ENCODE data around the gene EEF1AKMT1. TPM values are rescaled to one million over a fixed set of nuclear protein-coding genes. Genes with fewer than 3 reads are reported as not detected.

EEF1AKMT1 gene, protein sequence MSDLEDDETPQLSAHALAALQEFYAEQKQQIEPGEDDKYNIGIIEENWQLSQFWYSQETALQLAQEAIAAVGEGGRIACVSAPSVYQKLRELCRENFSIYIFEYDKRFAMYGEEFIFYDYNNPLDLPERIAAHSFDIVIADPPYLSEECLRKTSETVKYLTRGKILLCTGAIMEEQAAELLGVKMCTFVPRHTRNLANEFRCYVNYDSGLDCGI
- 14.4 and 41.1 TPM in 2 replicates for total RNA-seq (2014; rRNA removed; shearing (Covaris generic); ENCODE audit: low replicate concordance)

DNA sequence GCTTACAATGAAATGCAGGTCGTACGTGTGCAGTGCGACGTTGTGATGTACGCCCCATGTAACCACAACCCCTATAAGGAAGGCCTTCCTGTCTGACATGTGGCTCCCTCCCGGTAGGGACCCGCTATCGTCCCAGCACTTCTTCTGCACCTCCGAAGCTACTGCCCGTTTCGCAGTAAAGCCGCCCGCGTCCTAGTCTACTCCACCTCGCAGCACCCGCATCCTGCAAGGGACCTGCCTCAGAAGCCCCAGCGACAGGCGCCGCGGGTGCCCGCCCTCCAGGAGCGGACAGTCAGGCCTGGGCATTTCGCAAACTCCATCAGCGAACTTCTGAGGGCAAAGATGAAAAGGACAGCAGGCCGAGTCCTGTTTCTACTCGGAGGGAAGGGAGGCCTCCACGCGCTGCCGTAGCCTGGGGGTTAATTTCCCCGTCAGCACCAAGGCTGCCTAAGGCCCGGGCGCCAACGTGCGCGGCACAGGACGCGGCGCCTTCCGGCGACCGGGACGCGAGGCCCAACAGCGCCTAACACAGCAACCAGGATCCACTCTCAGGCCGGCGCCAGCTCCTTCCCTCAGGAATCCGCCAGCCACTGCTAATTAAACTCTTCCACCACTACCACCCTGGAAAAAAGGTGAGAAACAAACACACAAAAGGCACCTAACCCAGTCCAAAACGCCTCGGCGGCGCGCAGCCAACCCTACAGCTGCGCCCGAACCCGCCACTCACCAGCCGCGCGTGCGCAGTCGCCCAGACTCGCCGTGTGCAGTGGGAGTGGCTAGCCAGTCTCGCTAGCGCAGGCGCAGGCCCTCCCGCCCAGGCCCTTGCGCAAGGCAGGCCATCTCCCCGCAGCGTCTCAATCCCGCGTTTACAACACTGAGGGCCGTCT lies at the start of gene EEF1AKMT1:
TSS of gene EEF1AKMT1 (minus strand) at position 768 of the 887 bp plus-strand sequence. CDS start 16,363 bp downstream, outside the sequence.
- Histone ChIP-seq H3K9me3 (peaks cover 22% of the 10 kb centered on the region), H3K4me3 (peak within 1 kb of the TSS; percentile 71), H3K36me3 (peaks cover 38% of the 10 kb centered on the region), H3K27me3 (no peaks in the 10 kb centered on the region)
- DNase-seq, result peak; percentile 92

DNA sequence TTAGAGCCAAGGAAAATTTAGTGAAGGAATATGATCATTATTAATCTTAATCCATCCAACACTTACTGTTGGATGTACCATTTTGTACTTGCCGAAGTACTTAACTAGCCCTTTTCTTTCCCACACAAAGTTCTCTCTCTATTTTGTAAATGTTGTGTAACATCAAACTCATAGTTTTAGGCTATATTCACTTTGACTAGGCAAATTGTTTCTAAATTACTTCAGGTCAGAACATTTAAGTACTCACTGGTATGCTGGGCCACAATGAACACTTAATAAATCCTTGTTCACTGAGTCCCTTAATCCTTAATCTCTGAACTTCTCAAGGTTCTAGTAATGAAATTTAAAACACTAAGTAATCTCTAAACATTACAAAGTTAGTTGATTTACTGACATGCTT lies 49.3 kb upstream of the EEF1AKMT1 start:
- no peak for DNase-seq
- no peak overlapping the region for H3K4me3 ChIP-seq
- H3K27me3 ChIP-seq, result no peaks in the 10 kb centered on the region
- H3K36me3 ChIP-seq, result peaks cover 7% of the 10 kb centered on the region
- H3K9me3 ChIP-seq, result no peaks in the 10 kb centered on the region

DNA sequence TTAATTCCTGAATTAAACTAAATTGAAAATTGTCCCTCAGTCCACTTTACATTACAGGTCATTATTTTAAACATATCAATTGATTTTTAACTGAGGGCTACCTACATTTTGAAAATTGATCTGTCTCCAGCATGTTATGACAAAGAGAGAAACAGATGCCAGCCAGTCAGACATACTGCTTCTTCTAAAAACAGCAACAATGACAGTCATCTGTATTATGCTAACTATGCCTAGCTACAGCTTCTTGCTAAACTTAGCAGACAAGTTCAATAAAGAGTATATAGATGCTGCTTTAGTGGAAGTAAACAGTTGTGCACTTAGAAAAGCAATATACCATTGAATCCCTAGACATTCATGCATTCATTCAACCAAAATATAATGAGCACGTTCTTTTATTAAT lies 48.6 kb upstream of the EEF1AKMT1 start:
- no peak overlapping the region for H3K4me3 ChIP-seq
- no peak for DNase-seq
- H3K9me3 ChIP-seq, result no peaks in the 10 kb centered on the region
- no peaks in the 10 kb centered on the region for H3K27me3 ChIP-seq
- H3K36me3 ChIP-seq, result peaks cover 7% of the 10 kb centered on the region

DNA sequence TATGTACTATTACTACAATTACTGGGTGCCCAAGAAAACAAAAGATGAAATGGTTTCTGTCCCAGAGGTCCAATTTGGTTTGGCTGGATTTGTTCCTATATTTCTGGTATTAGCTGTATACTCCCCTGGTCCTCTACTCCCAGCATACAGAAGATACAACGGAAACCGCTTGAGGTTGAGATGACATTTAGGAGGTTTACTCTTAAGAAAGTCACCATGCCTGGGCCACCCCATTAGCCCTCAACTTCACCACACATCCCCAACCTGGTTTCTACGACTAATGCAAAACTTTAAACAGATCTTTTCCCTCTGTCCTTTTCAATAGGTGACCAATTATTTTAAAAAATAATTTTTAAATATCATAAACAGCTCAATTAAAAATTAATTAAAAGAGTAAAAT lies 46.0 kb upstream of the EEF1AKMT1 start:
- Histone ChIP-seq H3K9me3 (no peaks in the 10 kb centered on the region), H3K27me3 (no peaks in the 10 kb centered on the region), H3K4me3 (no peak overlapping the region), H3K36me3 (peaks cover 7% of the 10 kb centered on the region)
- DNase-seq, result no peak

DNA sequence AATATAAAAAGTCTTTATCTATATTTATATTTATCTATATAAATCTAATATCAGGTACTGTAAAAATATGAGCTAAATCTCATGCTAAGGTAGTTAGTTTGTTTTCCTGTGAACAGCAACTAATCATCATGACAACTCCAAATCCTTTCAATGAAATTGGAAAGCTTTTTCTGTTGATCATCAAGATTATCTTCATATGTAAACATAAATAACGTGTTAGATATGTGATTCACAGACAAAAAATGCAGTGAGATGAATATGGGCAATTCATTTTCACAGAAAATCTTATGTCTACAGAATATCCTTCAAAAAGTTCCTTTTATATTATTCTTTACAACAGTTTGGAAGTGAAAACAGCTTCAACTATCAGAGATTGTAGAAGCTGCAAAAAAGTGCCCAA lies 41.7 kb upstream of the EEF1AKMT1 start:
- DNase-seq, result no peak
- peaks cover 4% of the 10 kb centered on the region for H3K36me3 ChIP-seq

DNA sequence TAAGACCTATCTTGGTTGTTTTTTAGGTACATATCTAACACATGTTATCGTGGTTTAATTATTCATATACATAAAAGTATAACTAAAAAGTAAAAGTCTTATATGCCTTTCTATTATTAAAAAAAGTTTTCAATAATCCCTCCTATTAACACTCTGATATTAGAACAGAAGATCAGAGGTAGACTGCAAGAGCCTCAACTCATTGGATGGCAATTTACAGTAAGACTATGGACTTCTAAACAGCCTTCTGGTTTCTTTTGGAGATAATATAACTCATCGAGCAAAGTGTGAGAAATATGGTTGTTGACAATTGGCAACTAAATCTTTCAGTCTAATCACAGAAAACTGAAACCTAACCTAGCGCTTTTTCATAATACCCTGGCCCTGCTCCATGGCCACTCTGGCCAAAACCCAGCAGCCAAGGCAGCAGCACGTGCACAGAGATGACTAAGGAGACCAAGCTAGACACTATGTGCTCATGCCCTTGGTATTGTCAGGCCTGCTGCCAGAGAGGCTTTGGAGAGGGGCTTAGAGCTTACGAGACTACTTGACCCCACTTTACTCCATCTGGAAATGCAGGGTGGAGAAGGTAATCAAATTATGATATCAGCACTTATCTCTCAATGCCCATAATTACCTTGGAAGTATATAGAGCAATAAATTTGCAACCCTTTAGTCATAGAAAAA lies 40.6 kb upstream of the EEF1AKMT1 start:
- DNase-seq, result peak; percentile 95
- H3K27me3 ChIP-seq, result no peaks in the 10 kb centered on the region
- H3K9me3 ChIP-seq, result no peaks in the 10 kb centered on the region
- no peak overlapping the region for H3K4me3 ChIP-seq
- H3K36me3 ChIP-seq, result peaks cover 8% of the 10 kb centered on the region

More for the DNA sequence above, 41.7 kb upstream of the EEF1AKMT1 start:
- Histone ChIP-seq H3K27me3 (no peaks in the 10 kb centered on the region), H3K4me3 (no peak overlapping the region), H3K9me3 (no peaks in the 10 kb centered on the region)

DNA sequence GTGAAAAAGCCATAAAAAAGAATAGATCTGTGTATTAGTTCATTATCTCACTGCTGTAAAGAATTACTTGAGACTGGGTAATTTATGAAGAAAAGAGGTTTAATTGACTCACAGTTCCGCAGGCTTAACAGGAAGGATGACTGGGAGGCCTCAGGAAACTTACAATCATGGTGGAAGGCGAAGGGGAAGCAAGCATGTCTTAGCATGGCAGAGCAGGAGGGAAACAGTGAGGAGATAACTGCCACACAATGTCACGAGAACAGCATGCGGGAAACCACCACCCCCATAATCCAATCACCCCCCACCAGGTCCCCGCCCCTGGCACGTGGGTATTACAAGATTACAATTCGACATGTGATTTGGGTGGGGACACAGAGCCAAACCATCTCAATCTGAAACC lies 39.1 kb upstream of the EEF1AKMT1 start:
- no peak for DNase-seq
- H3K9me3 ChIP-seq, result no peaks in the 10 kb centered on the region
- no peaks in the 10 kb centered on the region for H3K27me3 ChIP-seq
- no peak overlapping the region for H3K4me3 ChIP-seq
- peaks cover 23% of the 10 kb centered on the region for H3K36me3 ChIP-seq

DNA sequence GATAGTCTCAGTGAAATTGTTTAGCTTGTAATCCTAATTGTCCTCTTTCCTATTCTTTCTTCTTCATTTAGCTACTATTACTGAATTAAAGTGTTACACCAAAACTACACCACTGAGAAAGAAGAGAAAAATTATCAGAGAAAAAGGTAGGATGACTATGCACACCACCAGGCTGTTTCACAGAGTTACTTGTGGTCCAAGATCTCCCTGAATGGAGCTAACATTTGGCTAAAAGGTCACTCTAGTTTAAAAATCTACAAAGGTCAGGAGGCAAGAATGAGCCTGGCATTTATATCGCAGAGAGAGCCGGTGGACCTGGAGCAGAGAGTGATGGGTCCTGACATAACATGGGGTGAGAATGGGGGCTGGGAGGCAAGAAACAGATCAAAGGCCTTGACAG lies 37.0 kb upstream of the EEF1AKMT1 start:
- H3K4me3 ChIP-seq, result no peak overlapping the region
- no peaks in the 10 kb centered on the region for H3K27me3 ChIP-seq
- H3K36me3 ChIP-seq, result peaks cover 29% of the 10 kb centered on the region
- DNase-seq, result no peak
- H3K9me3 ChIP-seq, result no peaks in the 10 kb centered on the region

DNA sequence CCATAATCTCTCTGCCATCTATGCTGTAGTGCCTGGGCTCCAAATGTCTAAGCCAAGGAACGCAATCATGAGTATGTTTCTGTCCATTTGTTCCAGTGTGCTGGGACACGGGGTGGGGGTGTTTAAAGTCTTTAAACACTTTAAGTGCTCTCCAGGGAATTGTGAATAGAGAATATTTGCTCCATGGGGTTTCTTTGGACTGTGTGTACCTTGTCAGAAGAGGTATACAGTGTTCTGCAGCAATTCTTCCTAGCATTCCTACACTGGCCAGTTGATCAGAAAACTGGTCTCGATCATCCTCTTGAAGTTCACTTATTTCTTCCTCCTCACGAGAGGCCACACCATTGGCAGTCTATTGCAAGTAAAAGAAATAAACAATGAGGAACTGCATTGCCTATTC lies 35.1 kb upstream of the EEF1AKMT1 start:
- Histone ChIP-seq H3K27me3 (no peaks in the 10 kb centered on the region), H3K36me3 (peaks cover 29% of the 10 kb centered on the region), H3K4me3 (no peak overlapping the region), H3K9me3 (no peaks in the 10 kb centered on the region)
- no peak for DNase-seq

DNA sequence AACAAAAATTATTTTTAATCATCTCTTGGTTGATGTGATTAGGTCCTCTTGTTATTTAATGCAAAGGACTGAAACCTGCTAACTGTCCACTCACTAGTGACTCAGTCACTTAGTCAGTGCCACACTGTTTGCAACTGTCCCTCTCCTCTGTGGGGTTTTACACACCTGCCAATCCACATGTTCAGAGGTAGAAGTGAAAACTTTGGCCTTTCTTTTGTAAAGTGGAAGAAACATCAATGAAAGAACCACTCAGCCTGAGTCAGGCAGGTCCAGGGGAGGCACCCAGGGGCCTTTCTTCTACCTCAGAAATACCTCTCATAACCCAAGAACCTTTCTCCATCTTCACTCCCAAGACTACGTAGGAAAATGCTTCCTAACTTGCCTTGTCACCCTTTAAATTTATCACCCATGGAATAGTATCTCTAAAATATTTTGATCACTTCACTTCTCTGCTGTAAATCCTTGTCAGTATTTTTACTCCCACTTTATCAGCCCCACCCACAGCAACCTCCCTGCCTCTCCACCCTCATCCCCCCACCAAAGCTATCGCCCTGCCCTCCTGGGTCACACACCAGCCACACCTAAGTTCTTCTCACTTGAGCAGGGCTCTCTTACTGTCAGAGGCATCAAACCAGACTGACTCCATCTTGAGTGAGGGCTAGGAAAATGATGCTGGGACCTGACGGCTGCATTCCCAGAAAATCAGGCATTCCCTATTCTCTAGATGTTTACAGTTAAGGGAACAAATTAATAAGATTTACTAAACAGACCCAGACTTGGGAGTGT lies 29.6 kb upstream of the EEF1AKMT1 start:
- Histone ChIP-seq H3K36me3 (peaks cover 23% of the 10 kb centered on the region), H3K27me3 (no peaks in the 10 kb centered on the region), H3K9me3 (no peaks in the 10 kb centered on the region), H3K4me3 (no peak overlapping the region)
- DNase-seq, result no peak

DNA sequence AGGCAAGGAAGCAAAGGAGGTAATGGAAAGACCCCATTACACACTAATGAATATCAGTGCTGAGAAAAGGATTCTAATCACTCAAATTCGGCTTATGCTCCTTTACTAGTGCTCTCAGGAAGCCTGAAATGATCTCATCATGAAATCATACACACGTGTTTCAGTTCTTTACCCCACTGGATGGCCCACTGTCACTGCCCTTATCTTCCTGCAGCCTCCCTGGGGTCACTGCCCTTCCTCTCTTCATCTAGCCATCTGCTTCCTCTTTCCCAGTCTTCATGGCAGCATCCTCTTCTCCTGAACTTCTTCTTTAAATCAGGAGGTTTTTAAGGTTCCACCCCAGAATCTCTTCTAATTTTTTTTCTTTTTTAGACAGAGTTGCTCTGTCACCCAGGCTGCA lies 27.9 kb upstream of the EEF1AKMT1 start:
- DNase-seq, result no peak
- Histone ChIP-seq H3K27me3 (no peaks in the 10 kb centered on the region), H3K9me3 (no peaks in the 10 kb centered on the region), H3K36me3 (peaks cover 18% of the 10 kb centered on the region), H3K4me3 (no peak overlapping the region)

DNA sequence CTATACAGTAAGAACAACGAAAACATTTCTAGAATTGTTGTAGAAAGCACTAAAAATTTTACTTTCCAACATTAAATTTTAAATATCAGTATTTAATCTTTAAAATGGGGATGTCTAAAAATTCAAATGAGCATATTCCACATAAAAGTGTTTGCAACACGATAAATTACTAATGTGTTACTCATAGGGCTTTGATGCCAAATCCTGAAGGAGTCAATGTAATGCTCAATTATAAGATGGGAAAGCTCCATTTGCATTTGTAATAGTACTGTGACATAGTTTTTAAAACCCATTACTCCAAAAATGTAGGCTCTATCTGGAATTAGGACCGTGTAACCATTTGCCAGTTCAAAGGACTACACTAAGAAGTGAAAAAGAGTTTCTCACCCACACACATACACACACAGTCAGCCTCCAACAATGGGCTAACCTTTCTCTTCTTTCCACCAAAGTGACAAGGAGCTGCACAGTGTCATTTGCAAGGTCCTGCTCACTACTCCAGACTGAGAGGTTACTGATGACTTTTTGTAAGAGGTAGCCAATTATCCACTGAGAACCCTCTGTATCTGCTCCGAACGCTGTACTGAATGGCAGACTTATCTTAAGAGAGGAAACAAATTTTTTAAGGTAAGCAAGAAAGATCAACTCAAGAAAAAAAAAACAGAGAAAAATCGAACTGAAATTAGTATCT lies 26.1 kb upstream of the EEF1AKMT1 start:
- Histone ChIP-seq H3K4me3 (no peak overlapping the region), H3K27me3 (no peaks in the 10 kb centered on the region), H3K9me3 (no peaks in the 10 kb centered on the region), H3K36me3 (peaks cover 30% of the 10 kb centered on the region)
- DNase-seq, result no peak

DNA sequence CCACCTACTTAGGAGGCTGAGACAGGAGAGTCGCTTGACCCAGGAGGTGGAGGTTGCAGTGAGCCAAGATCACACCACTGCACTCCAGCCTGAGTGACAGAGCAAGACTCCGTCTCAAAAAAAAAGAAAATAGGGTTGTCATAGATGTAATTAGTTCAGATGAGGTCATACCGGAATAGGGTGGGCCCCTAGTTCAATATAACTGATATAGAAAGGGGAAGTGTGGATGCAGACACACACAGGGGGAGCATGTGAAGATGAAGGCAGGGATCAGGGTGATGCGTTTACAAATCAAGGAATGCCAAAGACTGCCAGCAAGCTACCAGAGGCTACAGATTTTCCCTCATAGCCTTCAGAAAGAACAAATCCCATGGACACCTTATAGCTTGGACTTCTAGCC lies 24.3 kb upstream of the EEF1AKMT1 start:
- no peak for DNase-seq
- no peak overlapping the region for H3K4me3 ChIP-seq
- no peaks in the 10 kb centered on the region for H3K9me3 ChIP-seq
- peaks cover 42% of the 10 kb centered on the region for H3K36me3 ChIP-seq
- no peaks in the 10 kb centered on the region for H3K27me3 ChIP-seq

DNA sequence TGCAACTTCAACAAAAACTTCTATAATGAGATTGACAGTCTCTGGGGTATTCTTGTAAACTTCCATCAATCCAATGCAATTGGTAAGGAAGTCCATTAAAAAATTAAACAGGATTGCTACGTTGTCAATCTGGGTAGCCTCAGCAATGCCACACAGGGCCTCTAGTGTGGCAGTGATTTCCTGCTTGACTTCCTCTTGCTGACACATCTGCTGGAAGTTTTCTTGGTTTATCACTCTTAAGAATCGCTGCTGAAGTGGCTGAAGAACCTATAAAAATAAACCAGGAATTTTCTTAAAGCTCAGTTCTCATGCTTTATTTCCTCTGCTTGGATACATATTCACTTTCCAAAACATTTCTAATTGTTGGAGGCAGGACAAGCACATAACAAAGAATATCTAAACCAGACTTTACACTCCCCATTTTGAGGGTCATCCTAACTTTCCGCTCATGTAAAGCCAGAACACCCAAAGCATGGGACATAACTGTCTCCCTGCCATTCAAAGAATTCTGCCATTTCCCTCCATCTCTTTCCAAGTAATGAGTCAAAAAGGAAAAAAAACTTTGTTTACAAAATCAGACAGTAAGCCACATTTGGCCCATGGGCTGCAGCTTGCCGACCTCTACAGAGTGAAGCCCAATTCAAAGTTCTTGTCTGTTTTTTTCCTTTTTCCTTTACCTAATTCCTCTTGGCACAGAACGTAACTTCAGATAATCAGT lies 23.2 kb upstream of the EEF1AKMT1 start:
- no peak overlapping the region for H3K4me3 ChIP-seq
- peaks cover 42% of the 10 kb centered on the region for H3K36me3 ChIP-seq
- H3K27me3 ChIP-seq, result no peaks in the 10 kb centered on the region
- no peaks in the 10 kb centered on the region for H3K9me3 ChIP-seq
- peak; percentile 69 for DNase-seq

DNA sequence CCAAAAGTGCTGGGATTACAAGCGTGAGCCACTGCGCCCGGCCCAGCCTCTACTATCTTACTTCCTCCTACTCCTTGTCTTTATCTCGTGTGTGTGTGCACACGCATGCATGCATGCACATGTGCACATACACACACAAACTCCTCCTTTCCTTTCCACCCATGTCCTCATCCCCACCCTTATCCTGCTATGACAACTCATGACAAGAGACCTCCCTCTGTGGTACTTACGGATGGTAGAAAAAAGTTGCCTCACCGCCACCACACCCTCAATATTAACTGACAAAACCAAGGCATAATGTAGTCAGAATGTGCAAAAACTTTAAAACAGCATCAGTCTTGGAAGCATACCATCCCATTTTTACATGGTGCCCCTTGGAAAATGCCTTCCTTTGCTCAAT lies 15.9 kb upstream of the EEF1AKMT1 start:
- DNase-seq, result no peak
- no peaks in the 10 kb centered on the region for H3K27me3 ChIP-seq
- H3K36me3 ChIP-seq, result peaks cover 37% of the 10 kb centered on the region
- H3K9me3 ChIP-seq, result no peaks in the 10 kb centered on the region
- no peak overlapping the region for H3K4me3 ChIP-seq
